GM19025 (cell line): ENCODE measurements around the gene DLX2.
"Not testable (repeated sequence)": the region's sequence is repeated elsewhere in the genome, so short reads cannot be mapped to it uniquely, and the experiment has no call there.

Source experiments
- ATAC-seq: cut with Tn5 transposase; IDR thresholded peaks from one replicate; pipeline ENCODE4 v1.9.1; 2021; ENCODE audit warnings: mild to moderate bottlenecking, low read depth, moderate library complexity; ENCODE audit not compliant: unreplicated experiment

DLX2 gene

DNA sequence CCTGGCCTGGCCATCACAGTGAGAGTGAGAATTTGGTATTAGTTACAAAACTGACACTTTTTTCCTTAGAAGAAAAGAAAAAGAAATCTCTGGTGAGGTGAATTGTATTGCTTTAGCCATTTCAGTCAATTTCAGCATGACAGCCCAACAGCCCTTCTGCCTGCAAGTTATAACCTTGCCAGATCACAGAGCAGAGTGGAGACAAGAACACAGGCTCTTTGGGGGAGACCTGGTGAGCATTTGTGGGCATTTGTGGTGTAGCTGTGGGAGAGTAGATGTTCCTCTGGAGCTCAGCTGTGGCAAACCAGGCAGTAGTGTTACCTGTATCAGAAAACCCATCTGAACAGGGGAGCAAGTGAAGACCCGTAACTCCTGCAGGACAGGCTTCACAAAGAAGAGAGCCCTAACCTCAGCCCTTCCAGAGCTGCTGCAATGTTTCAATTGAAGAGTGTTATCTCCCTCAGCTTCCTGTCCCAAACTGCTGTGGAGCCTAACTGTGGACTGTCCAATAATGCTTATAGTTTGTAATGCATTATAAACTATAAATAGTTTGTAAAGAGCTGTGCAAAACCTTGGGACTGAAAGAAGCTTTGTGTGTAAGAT lies 40.2 kb downstream of the DLX2 start:
- no peak for ATAC-seq

DNA sequence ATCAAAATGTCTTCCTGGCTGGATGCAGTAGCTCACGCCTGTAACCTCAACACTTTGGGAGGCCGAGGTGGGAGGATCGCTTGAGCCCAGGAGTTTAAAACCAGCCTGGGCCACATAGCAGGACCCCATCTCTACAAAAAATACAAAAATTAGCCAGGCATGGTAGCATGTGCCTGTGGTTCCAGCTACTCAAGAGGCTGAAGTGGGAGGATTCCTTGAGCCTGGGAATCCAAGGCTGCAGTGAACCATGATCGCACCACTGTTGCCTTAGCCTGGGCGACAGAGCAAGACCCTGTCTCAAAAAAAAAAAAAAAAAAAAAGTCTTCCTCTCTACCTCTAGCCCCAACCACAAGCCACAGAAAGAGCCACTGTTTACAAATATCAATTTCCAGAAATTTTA lies 42.6 kb downstream of the DLX2 start:
- not testable (repeated sequence) for ATAC-seq

GRCh38 chr2:172058660-172059059 lies 44.0 kb downstream of the DLX2 start:
- ATAC-seq, result no peak

DNA sequence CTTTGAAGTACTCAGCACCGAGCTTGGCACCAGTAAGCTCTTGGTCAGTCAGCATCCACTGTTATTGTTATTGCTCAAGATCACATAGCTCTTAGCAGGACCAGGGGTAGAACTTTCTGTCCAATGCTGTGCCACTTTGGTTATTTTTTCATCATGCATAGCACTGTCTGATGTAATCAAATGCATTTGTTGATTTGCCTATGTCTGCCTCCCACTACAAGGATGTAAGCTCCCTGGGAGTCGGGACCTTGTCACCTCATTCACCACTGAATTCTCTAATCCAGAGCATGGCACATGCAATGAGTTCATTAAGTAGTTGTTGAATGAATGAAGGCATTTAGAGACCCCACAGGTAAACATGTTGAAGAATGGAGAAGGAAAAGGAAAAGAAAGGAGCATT lies 46.4 kb downstream of the DLX2 start:
- ATAC-seq, result no peak

- no peak for ATAC-seq
Measured at GRCh38 chr2:172053486-172053885, 49.2 kb downstream of the DLX2 start.

DNA sequence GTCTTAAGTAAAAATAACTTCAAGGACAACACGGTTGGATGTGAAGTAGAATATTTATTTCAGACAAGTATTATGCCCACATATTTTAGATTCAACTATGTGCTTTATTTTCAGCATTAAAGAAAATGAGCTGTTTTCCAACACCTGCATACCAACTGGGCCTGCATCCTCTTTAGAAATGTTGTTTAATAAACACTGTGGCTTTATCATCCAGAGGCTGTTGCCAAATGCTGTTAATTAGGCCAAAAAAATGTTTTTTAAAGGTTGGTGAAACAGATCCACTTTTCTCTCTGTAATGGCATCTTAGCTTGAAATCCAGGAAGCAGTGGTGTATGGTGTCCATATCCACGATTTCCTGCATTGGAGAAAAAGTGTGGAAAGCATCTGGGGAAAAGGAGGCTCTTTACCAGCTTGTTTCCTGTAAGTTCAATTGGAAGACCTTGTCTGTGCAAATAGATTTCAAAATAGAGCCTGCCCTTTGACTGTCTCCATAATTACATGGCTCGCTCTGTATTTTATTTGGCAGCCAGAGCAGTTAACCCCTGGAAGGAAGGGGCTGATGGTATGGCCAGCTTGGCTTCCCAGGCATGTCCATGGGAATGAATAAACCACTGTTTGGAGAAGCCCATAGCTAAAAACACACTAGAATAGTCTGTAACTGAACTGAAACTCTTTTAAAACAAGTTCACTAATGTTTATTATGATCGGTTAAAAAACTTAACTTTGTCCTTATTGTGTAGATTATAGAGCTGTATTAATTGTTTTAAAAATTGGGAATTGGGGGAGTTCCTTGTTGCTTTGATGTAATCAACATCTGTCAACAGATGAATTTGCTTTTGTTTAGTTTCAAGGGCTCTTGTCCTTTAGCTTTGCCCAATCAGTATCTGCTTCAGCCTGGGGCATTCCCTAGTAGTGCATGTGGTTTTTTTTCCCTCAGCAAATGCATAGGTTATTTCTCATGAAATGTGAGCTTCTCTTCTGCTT lies 50.4 kb downstream of the DLX2 start:
- no peak for ATAC-seq

DNA sequence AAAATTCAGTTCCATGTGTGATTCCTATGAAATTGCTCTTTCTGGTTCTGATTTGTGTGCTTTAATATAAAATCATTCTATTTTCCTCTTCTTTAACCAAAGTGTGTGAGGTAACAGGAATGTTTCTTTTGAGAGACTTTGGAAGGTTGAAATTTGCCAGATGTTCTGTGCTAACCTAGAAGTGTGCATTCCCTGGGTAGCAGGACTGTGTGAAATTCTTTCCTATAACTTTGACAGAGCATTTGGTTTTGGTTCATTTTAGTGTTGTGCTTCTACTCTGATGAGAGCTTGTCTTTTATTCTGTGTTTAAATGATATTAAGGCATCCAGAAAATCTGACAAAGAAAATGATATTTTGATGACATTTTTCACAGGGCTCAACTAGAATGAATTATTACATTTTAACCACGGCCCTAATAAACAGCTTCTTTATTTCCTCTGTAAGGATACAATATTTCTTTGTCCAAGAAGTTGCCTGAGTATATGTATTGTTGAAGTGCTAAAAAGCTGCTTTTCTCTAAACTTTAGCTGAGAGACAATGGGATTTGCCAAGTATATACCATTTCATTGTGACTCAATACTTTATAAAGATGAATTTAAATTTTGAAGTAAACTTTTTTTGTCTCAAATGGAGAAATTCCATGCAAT lies 52.1 kb downstream of the DLX2 start:
- no peak for ATAC-seq

GRCh38 chr2:172049567-172050120 lies 53.1 kb downstream of the DLX2 start:
- ATAC-seq, result no peak
